Subcutaneous adipose tissue (tissue), 4 donors: ENCODE data around the gene BCOR. TPM values are rescaled to one million over a fixed set of nuclear protein-coding genes. Genes with fewer than 3 reads are reported as not detected.

ENCODE experiments used
- CTCF ChIP-seq: fragments of 450-650 bp; IDR thresholded peaks from one replicate; pipeline ENCODE4 v1.5.1; 2016; ENCODE audit warnings: low read depth, mild to moderate bottlenecking, control low read depth, antibody characterized with exemption, moderate library complexity
- total RNA-seq, 4 donors: library from RNA; depleted of rRNA; stranded (reverse); fragments of >200 nt; gene quantifications; one replicate each; pipeline ENCODE4 v1.1.0, GENCODE V29; 2016

Gene BCOR
- total RNA-seq, 4 donors from 2014 or later = 9.3 to 17.1 (median 9.5) TPM

- TF ChIP-seq CTCF = no peak
Measured at GRCh38 chrX:40080894-40081678, 16.7 kb downstream of the BCOR start.

GRCh38 chrX:40079572-40079971 lies 18.2 kb downstream of the BCOR start:
- no peak for TF ChIP-seq CTCF

GRCh38 chrX:40078489-40079227 lies 19.1 kb downstream of the BCOR start:
- no peak for TF ChIP-seq CTCF

GRCh38 chrX:40077906-40078305 lies 19.9 kb downstream of the BCOR start:
- TF ChIP-seq CTCF = no peak

GRCh38 chrX:40076750-40077575 lies 20.8 kb downstream of the BCOR start:
- no peak for TF ChIP-seq CTCF

- TF ChIP-seq CTCF = no peak
Measured at GRCh38 chrX:40074959-40075332, 22.8 kb downstream of the BCOR start.
